K562 (cell line): ENCODE results near the gene CARMIL1. TPM values are rescaled to one million over a fixed set of nuclear protein-coding genes. Genes with fewer than 3 reads are reported as not detected.

Source experiments
- ATAC-seq: fragments of 200-7000 bp; cut with Tn5 transposase; 3 replicates; pipeline ENCODE4 v1.9.1; 2020; ENCODE audit warnings: moderate library complexity
- BruUV-seq: library from RNA; stranded (reverse); fragments of 400-500 nt; replicated peaks from 2 replicates; lab custom pipeline; 2021; lab: Mats Ljungman, UMichigan
- CTCF ChIA-PET: fragments of 300-600 bp; formaldehyde crosslinking; extraction: SDS; loops from one replicate; lab custom pipeline; 2021; ENCODE audit warnings: low intra/inter-chr PET ratio; lab: Yijun Ruan, JAX
- POLR2A ChIA-PET: fragments of 300-600, 350-650 bp; sonication (Branson Sonifier 250); formaldehyde crosslinking; extraction: SDS; loops from one replicate; lab custom pipeline; 2021; ENCODE audit warnings: antibody characterized with exemption, inconsistent platforms; lab: Yijun Ruan, JAX
- DNase-seq, 4 experiments: peaks; one replicate each; pipeline versions ENCODE4 v3.0.0 to v3.0.0-alpha.2; 2011 to 2018; ENCODE audit warnings: low spot score in 3 of 4, mixed read lengths in 3 of 4; ENCODE audit errors: extremely low read depth in 1 of 4
- FAIRE-seq: peaks from 2 replicates; lab custom pipeline; 2011; peaks lifted over from hg19 to GRCh38; lab: Jason Lieb, UNC
- H2AFZ ChIP-seq: 2 replicates; pipeline ENCODE4 v1.6.0; 2011; ENCODE audit warnings: low read depth, low read length, control low read depth, inconsistent platforms
- H3K27ac ChIP-seq: fragments of 200-600 bp; 3 replicates; pipeline ENCODE4 v1.8.0; 2011; ENCODE audit warnings: low read depth, mild to moderate bottlenecking, control low read depth, inconsistent platforms, low read length, moderate library complexity, mixed read lengths; ENCODE audit errors: extremely low read depth
- H3K27me3 ChIP-seq, 2 experiments: fragments of 300-600 bp in 1 of 2; 2 replicates in 1 of 2; 3 replicates in 1 of 2; pipeline versions ENCODE4 v1.6.0 to v1.8.0; 2011; ENCODE audit warnings: inconsistent platforms in 2 of 2, low read length in 2 of 2, mild to moderate bottlenecking in 1 of 2, mixed read lengths in 1 of 2, moderate library complexity in 1 of 2; ENCODE audit not compliant: control insufficient read depth in 2 of 2, insufficient read depth in 2 of 2
- H3K36me3 ChIP-seq: fragments of 300-600 bp; 3 replicates; pipeline ENCODE4 v1.8.0; 2011; ENCODE audit warnings: mild to moderate bottlenecking, low read length, inconsistent platforms; ENCODE audit not compliant: control insufficient read depth, insufficient read depth
- H3K4me1 ChIP-seq, 2 experiments: fragments of 200-600 bp in 1 of 2; replicated peaks in 1 of 2; 2 replicates in 1 of 2; 3 replicates in 1 of 2; pipeline versions ENCODE4 v1.5.1 to v1.8.0; 2011; ENCODE audit warnings: inconsistent platforms in 2 of 2, low read length in 2 of 2, mild to moderate bottlenecking in 1 of 2, mixed read lengths in 1 of 2, moderate library complexity in 1 of 2; ENCODE audit not compliant: control insufficient read depth in 2 of 2, insufficient read depth in 2 of 2
- H3K4me2 ChIP-seq: 2 replicates; pipeline ENCODE4 v1.6.1; 2011; ENCODE audit warnings: low read length, control low read depth, inconsistent platforms, mixed read lengths; ENCODE audit not compliant: insufficient read depth
- H3K4me3 ChIP-seq: fragments of 200-600 bp; sonication (generic), shearing (Covaris generic); 2 replicates; pipeline ENCODE4 v1.5.1; 2016; ENCODE audit warnings: control low read depth, inconsistent platforms
- H3K79me2 ChIP-seq: fragments of 200-600 bp; 3 replicates; pipeline ENCODE4 v1.8.0; 2011; ENCODE audit warnings: low read length, inconsistent platforms; ENCODE audit not compliant: control insufficient read depth, insufficient read depth
- H3K9ac ChIP-seq, 2 experiments: 2 replicates each; pipeline versions ENCODE4 v1.6.0 to v1.6.1; 2011; ENCODE audit warnings: low read depth in 2 of 2, low read length in 2 of 2, control low read depth in 1 of 2, inconsistent platforms in 1 of 2, mild to moderate bottlenecking in 1 of 2, mixed read lengths in 1 of 2; ENCODE audit not compliant: insufficient read depth in 1 of 2
- H3K9me1 ChIP-seq: one replicate; pipeline ENCODE4 v1.6.0; 2011; ENCODE audit warnings: inconsistent platforms, mild to moderate bottlenecking, low read length, moderate library complexity; ENCODE audit not compliant: control insufficient read depth, insufficient read depth
- H3K9me3 ChIP-seq: replicated peaks from 2 replicates; pipeline ENCODE4 v1.5.1; 2011; ENCODE audit warnings: low read depth, low read length, inconsistent platforms; ENCODE audit not compliant: control insufficient read depth, insufficient read depth
- H4K20me1 ChIP-seq: replicated peaks from 2 replicates; pipeline ENCODE4 v1.6.1; 2011; ENCODE audit warnings: low read length, inconsistent platforms, mixed read lengths; ENCODE audit not compliant: control insufficient read depth, insufficient read depth
- BDP1 ChIP-seq: IDR thresholded peaks from 3 replicates; pipeline ENCODE4 v1.6.1; 2011; ENCODE audit not compliant: insufficient read length, insufficient read depth
- ETV5 ChIP-seq: sonication (generic); formaldehyde crosslinking; IDR thresholded peaks from 2 replicates; pipeline ENCODE4 v1.4.0; 2020; ENCODE audit warnings: low read depth, mild to moderate bottlenecking, missing genetic modification reagents
- HOXB6 ChIP-seq: fragments of 250-450 bp; sonication (Bioruptor Pico); IDR thresholded peaks from 2 replicates; pipeline ENCODE4 v1.5.1; 2022; ENCODE audit warnings: mild to moderate bottlenecking, borderline replicate concordance
- MED1 ChIP-seq: sonication (generic); formaldehyde crosslinking; IDR thresholded peaks from 2 replicates; pipeline ENCODE4 v1.8.1; 2023; ENCODE audit warnings: missing genetic modification reagents, borderline replicate concordance
- MTF1 ChIP-seq: fragments of 250-450 bp; sonication (Bioruptor Pico); IDR thresholded peaks from 2 replicates; pipeline ENCODE4 v1.9.0; 2021; ENCODE audit warnings: moderate library complexity, mild to moderate bottlenecking, inconsistent platforms, borderline replicate concordance
- NFE2L1 ChIP-seq: fragments of 450-650 bp; IDR thresholded peaks from 2 replicates; pipeline ENCODE4 v1.6.1; 2016; ENCODE audit warnings: missing genetic modification characterization, low read depth, mild to moderate bottlenecking, missing compliant biosample characterization, moderate library complexity, borderline replicate concordance
- NUFIP1 ChIP-seq: fragments of 450-650 bp; IDR thresholded peaks from 2 replicates; pipeline ENCODE4 v1.6.1; 2018; ENCODE audit not compliant: partially characterized antibody
- SRSF7 ChIP-seq: fragments of 200-400 bp; formaldehyde crosslinking; optimal IDR thresholded peaks from 2 replicates; pipeline ENCODE3; 2017; ENCODE audit warnings: mild to moderate bottlenecking, low read depth, low read length
- TAF7 ChIP-seq: fragments of 450-650 bp; IDR thresholded peaks from 2 replicates; pipeline ENCODE4 v1.6.1; 2016; ENCODE audit warnings: missing genetic modification characterization, missing compliant biosample characterization
- ZNF175 ChIP-seq: fragments of 200-800 bp; sonication (Bioruptor generic); IDR thresholded peaks from 2 replicates; pipeline ENCODE4 v1.6.1; 2016; ENCODE audit warnings: low read depth, mild to moderate bottlenecking, missing genetic modification characterization, missing compliant biosample characterization
- ZNF347 ChIP-seq: fragments of 450-650 bp; formaldehyde crosslinking; IDR thresholded peaks from 2 replicates; pipeline ENCODE4 v1.4.0; 2020; ENCODE audit warnings: low read depth, mild to moderate bottlenecking, moderate library complexity
- ZNF778 ChIP-seq: fragments of 450-650 bp; formaldehyde crosslinking; IDR thresholded peaks from 2 replicates; pipeline ENCODE4 v1.4.0; 2020; ENCODE audit warnings: mild to moderate bottlenecking, moderate library complexity
- WGBS: fragments of 100-300 bp; shearing (Covaris generic); methylation state at CpG from one replicate; pipeline ENCODE4 v1.1.6; 2016; ENCODE audit warnings: low coverage, mixed read lengths; ENCODE audit not compliant: insufficient coverage; ENCODE audit errors: missing lambda C conversion rate; 5-methylcytosine and 5-hydroxymethylcytosine counted together
- in situ Hi-C: fragments of 300-500 bp; cut with MboI; formaldehyde crosslinking; loops from 4 replicates; pipeline ENCODE4 v1.15.0; 2018; ENCODE audit warnings: inconsistent platforms, mixed read lengths
- intact Hi-C: fragments of 100-400 bp; cut with micrococcal nuclease; formaldehyde crosslinking; loops from 2 replicates; pipeline ENCODE4 v1.14.2; 2022
- polyA plus RNA-seq, 8 experiments: library from polyadenylated mRNA; depleted of rRNA in 4 of 8; stranded (reverse) in 5 of 8; unstranded in 3 of 8; fragments of >200 nt; fragmentation: Nextera tagmentation in 2 of 8; fragmentation: Illumina TruSeq in 1 of 8; extraction: Ambion mirVana in 2 of 8; extraction: Trizol in 1 of 8; gene quantifications; 2 replicates each; pipeline versions ENCODE4 v1.2.1 to v1.2.3, GENCODE V29; 2011 to 2014; ENCODE audit warnings: inconsistent platforms in 1 of 8, missing spikeins in 1 of 8
- total RNA-seq, 7 experiments: library from RNA; depleted of rRNA in 6 of 7; stranded (reverse); fragments of >200 nt in 6 of 7; fragmentation: Illumina TruSeq in 2 of 7; extraction: Trizol in 2 of 7; gene quantifications; 2 replicates each; pipeline versions ENCODE4 v1.2.1 to v1.2.3, GENCODE V29; 2011 to 2021; ENCODE audit warnings: low replicate concordance in 1 of 7
- TF ChIP-seq, protein P1 (sequence below): fragments of 250-450 bp; sonication (Bioruptor Pico); IDR thresholded peaks from 2 replicates; pipeline ENCODE4 v1.8.0; 2022; ENCODE audit warnings: inconsistent platforms, mild to moderate bottlenecking, moderate library complexity, borderline replicate concordance
- TF ChIP-seq, protein P2 (sequence below): fragments of 450-650 bp; IDR thresholded peaks from 2 replicates; pipeline ENCODE4 v1.6.1; 2016
- TF ChIP-seq, protein P3 (sequence below): fragments of 250-450 bp; sonication (Bioruptor Pico); IDR thresholded peaks from 2 replicates; pipeline ENCODE4 v1.4.0; 2020; ENCODE audit warnings: mild to moderate bottlenecking, moderate library complexity

Gene CARMIL1
- total and polyA plus RNA-seq, 9 of the 15 experiments (the other 6 are each of a cell fraction or from before 2014, with no cell fraction given): 0.04 to 0.32 (median 0.10) TPM; not detected in 1

DNA sequence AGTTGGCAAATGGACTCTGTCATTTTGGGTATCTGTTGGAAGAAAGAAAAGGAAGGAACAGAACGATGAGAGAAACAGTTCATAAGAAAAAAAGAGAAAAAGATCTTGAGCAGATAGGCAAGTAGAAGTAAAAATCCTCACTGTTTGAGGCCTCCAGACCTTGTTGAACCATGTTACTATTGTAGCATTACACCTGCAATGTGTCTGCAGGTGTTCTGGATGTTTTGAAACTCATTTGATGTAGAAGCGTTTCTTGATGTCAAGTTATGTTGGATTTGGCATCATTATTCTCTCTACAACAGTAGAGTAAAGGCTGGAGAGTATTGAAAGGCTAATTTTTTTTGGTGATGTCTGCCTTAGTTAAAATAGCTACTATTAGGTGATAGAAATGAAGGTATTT, 108.7 kb downstream of the CARMIL1 start (continued):
- TF ChIP-seq BDP1 (no peak), HOXB6 (CRISPR knock-in tag) (no peak)

DNA sequence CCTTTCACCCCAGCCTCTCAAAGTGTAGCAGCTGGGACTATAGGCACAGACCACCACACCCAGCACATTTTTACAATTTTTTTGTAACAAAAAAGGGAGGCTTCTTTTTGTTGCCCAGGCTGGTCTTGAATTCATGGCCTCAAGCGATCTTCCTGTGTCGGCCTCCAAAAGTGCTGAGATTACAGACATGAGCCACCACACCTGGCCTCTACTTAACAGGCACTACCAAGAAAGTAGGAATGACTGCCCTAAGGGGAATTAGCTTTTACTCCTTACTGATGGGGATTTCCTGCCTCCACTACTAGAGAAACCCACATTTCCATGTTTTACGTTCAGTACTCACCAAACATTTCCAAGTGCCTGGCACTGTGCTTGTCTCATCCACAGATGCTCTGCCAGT, 109.6 kb downstream of the CARMIL1 start:
- no peak overlapping the region for H2AFZ ChIP-seq
- FAIRE-seq (no peak), DNase-seq (no peak), ATAC-seq (no peak)
- no peaks in the 10 kb centered on the region for H3K36me3 ChIP-seq
- TF ChIP-seq SRSF7: no peak
- TF ChIP-seq TAF7 (tag): no peak
- TF ChIP-seq ETV5 (CRISPR knock-in tag): no peak
- no peak for TF ChIP-seq MTF1 (CRISPR knock-in tag)
- TF ChIP-seq, protein P1, sequence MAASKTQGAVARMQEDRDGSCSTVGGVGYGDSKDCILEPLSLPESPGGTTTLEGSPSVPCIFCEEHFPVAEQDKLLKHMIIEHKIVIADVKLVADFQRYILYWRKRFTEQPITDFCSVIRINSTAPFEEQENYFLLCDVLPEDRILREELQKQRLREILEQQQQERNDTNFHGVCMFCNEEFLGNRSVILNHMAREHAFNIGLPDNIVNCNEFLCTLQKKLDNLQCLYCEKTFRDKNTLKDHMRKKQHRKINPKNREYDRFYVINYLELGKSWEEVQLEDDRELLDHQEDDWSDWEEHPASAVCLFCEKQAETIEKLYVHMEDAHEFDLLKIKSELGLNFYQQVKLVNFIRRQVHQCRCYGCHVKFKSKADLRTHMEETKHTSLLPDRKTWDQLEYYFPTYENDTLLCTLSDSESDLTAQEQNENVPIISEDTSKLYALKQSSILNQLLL (CRISPR knock-in tag): no peak
- TF ChIP-seq NUFIP1: no peak
- TF ChIP-seq, protein P2, sequence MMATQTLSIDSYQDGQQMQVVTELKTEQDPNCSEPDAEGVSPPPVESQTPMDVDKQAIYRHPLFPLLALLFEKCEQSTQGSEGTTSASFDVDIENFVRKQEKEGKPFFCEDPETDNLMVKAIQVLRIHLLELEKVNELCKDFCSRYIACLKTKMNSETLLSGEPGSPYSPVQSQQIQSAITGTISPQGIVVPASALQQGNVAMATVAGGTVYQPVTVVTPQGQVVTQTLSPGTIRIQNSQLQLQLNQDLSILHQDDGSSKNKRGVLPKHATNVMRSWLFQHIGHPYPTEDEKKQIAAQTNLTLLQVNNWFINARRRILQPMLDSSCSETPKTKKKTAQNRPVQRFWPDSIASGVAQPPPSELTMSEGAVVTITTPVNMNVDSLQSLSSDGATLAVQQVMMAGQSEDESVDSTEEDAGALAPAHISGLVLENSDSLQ: no peak
- TF ChIP-seq MED1 (CRISPR knock-in tag): no peak
- TF ChIP-seq ZNF347: no peak
- no peak for TF ChIP-seq ZNF175 (CRISPR knock-in tag)
- TF ChIP-seq NFE2L1 (tag): no peak
- TF ChIP-seq, protein P3, sequence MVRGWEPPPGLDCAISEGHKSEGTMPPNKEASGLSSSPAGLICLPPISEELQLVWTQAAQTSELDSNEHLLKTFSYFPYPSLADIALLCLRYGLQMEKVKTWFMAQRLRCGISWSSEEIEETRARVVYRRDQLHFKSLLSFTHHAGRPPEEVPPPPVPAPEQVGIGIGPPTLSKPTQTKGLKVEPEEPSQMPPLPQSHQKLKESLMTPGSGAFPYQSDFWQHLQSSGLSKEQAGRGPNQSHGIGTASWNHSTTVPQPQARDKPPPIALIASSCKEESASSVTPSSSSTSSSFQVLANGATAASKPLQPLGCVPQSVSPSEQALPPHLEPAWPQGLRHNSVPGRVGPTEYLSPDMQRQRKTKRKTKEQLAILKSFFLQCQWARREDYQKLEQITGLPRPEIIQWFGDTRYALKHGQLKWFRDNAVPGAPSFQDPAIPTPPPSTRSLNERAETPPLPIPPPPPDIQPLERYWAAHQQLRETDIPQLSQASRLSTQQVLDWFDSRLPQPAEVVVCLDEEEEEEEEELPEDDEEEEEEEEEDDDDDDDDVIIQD (CRISPR knock-in tag): no peak
- no peak for TF ChIP-seq ZNF778 (CRISPR knock-in tag)
- 0 out of 5 replicates have a peak, but pooled peaks cover 0 to 4% of the 10 kb centered on the region in 2 experiments for H3K27me3 ChIP-seq
- in situ Hi-C loops (no loop called here), intact Hi-C loops (no loop called here)
- CTCF ChIA-PET: no interaction called here
- H3K27ac ChIP-seq: no peak overlapping the region
- no peaks in the 10 kb centered on the region for H3K79me2 ChIP-seq
- H3K9me3 ChIP-seq: no peaks in the 10 kb centered on the region
- H3K9ac ChIP-seq: no peak overlapping the region
- 3% methylated on average over 3 of the region's 3 CpGs for WGBS
- H3K9me1 ChIP-seq: no peaks in the 10 kb centered on the region
- no peaks in the 10 kb centered on the region for H4K20me1 ChIP-seq
- POLR2A ChIA-PET: interaction anchor here (0.7 kb wide), 1 partner anchor 241 kb away, joined by 3 read pairs; no protein-coding TSS in a partner anchor
- no TSS peak for BruUV-seq
- no peak overlapping the region for H3K4me2 ChIP-seq
- no peaks in the 10 kb centered on the region for H3K4me1 ChIP-seq
- no peak overlapping the region for H3K4me3 ChIP-seq
